GM12892 (cell line): ENCODE results near the gene CMIP.

Experiments used
- POLR2A ChIP-seq: IDR thresholded peaks from 2 replicates; pipeline ENCODE4 v1.6.1; 2011; ENCODE audit warnings: low read depth, low read length, control low read depth
- POLR2AphosphoS5 ChIP-seq: IDR thresholded peaks from 2 replicates; pipeline ENCODE4 v1.6.1; 2011; ENCODE audit warnings: low read depth, low read length, control low read depth

DNA sequence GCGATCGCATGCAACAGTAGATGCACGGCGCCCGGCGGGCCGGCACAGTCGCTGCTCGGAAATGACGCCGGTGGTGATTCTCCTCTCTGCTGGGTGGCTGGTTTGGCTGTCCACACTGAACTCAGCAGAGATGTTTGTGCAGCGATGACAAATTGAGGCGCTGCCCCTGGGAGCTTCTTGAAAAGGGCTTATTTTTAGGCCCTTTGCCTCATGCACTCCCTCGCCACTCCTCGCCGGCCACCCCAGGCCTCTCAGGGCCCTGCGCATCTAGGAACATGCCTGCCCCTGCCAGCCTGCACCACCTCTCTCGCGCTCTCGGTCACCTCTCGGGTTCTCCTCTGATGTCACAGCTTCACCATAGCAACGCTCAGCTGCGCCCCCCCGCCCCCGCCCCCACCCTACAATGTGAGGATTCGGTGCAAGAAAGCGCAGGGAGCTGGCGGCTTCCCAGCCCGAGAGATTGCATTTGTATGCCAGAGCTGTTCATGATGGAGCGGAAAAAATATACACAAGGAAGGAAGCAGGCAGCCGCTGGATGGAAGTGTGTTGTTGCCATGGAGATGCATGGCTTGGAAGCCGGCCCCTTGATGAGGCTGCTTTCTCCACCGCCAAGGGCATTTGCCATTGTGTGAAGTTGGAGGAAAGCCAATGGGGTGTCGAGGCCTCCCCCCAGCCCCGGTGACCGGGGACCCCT is 253.2 kb downstream of the CMIP start:
- no peak for TF ChIP-seq POLR2AphosphoS5
- no peak for TF ChIP-seq POLR2A
